ENCODE data around the gene GABRG2. TPM values are rescaled to one million over a fixed set of nuclear protein-coding genes. Genes with fewer than 3 reads are reported as not detected.

The GABRG2 gene
- total and polyA plus RNA-seq, 2 donors (not counting 3 experiments of a cell fraction or from before 2014, with no cell fraction given): not detected

GRCh38 chr5:162193012-162193411 lies 125.4 kb downstream of the GABRG2 start:
- CTCF ChIA-PET: no interaction called here
- POLR2A ChIA-PET: no interaction called here
- H3K9me1 ChIP-seq (replicated peaks; ENCODE audit: control insufficient read depth, extremely low read depth, insufficient read depth, low read length): no peaks in the 10 kb centered on the region
- no TSS peak for BruUV-seq (replicated peaks)
- peaks cover 8% of the 10 kb centered on the region for H3K9me3 ChIP-seq (replicated peaks; ENCODE audit: control insufficient read depth, insufficient read depth, low read length)
- no peaks in the 10 kb centered on the region for H3K36me3 ChIP-seq (ENCODE audit: control insufficient read depth in 2 of 2, extremely low read depth in 1 of 2, insufficient read depth in 2 of 2, low read length in 2 of 2)
- dilution Hi-C loops (cut with MboI; ENCODE audit: extremely low pct_ligation_motif_present, low sequenced_read_pairs) (no loop called here), intact Hi-C loops (cut with micrococcal nuclease) (no loop called here)
- H3K27ac ChIP-seq (ENCODE audit: insufficient read depth, low read depth, low read length): no peak overlapping the region
- H4K20me1 ChIP-seq (replicated peaks; ENCODE audit: control insufficient read depth, extremely low read depth, insufficient read depth, low read length): no peaks in the 10 kb centered on the region
- DNase-seq (ENCODE audit: low read depth, low spot score): no peak
- no peaks in the 10 kb centered on the region for H3K79me2 ChIP-seq (ENCODE audit: control insufficient read depth, insufficient read depth, low read length)
- no peak overlapping the region for H3K4me2 ChIP-seq (ENCODE audit: insufficient read depth, low read length)
- TF ChIP-seq, protein P1, sequence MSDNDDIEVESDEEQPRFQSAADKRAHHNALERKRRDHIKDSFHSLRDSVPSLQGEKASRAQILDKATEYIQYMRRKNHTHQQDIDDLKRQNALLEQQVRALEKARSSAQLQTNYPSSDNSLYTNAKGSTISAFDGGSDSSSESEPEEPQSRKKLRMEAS (IDR thresholded peaks at IDR 0.05; ENCODE audit: insufficient read depth, insufficient read length): no peak
- TF ChIP-seq EZH2 (IDR thresholded peaks at IDR 0.05; ENCODE audit: borderline replicate concordance, low read depth, low read length, severe bottlenecking): no peak
- TF ChIP-seq POLR2A (IDR thresholded peaks at IDR 0.05; ENCODE audit: low read depth, low read length): no peak
- no peak for TF ChIP-seq POLR2AphosphoS5 (IDR thresholded peaks at IDR 0.05; ENCODE audit: insufficient read depth, low read depth, low read length)
- TF ChIP-seq FOS (IDR thresholded peaks at IDR 0.05; ENCODE audit: borderline replicate concordance, insufficient read depth, low read length): no peak
- TF ChIP-seq, protein P2, sequence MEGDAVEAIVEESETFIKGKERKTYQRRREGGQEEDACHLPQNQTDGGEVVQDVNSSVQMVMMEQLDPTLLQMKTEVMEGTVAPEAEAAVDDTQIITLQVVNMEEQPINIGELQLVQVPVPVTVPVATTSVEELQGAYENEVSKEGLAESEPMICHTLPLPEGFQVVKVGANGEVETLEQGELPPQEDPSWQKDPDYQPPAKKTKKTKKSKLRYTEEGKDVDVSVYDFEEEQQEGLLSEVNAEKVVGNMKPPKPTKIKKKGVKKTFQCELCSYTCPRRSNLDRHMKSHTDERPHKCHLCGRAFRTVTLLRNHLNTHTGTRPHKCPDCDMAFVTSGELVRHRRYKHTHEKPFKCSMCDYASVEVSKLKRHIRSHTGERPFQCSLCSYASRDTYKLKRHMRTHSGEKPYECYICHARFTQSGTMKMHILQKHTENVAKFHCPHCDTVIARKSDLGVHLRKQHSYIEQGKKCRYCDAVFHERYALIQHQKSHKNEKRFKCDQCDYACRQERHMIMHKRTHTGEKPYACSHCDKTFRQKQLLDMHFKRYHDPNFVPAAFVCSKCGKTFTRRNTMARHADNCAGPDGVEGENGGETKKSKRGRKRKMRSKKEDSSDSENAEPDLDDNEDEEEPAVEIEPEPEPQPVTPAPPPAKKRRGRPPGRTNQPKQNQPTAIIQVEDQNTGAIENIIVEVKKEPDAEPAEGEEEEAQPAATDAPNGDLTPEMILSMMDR (IDR thresholded peaks at IDR 0.05; ENCODE audit: extremely low read depth in 1 of 2, insufficient read depth in 1 of 2, low read depth in 1 of 2, low read length in 2 of 2): no peak
- TF ChIP-seq JUN (IDR thresholded peaks at IDR 0.05; ENCODE audit: borderline replicate concordance, insufficient read depth, insufficient read length, low read depth): no peak
- no peak for TF ChIP-seq GATA2 (IDR thresholded peaks at IDR 0.05; ENCODE audit: insufficient read depth, insufficient read length, low read depth, low read length)
- no peak for TF ChIP-seq MYC (IDR thresholded peaks at IDR 0.05; ENCODE audit: low read depth, low read length)
- H2AFZ ChIP-seq (ENCODE audit: low read depth, low read length): no peak overlapping the region
- H3K4me3 ChIP-seq (replicated peaks in 1 of 3; ENCODE audit: insufficient read depth in 1 of 3, low read depth in 1 of 3, low read length in 3 of 3): no peak overlapping the region
- no peaks in the 10 kb centered on the region for H3K27me3 ChIP-seq (ENCODE audit: control insufficient read depth in 2 of 2, insufficient read depth in 2 of 2, low read length in 2 of 2)
- no peak overlapping the region for H3K9ac ChIP-seq (replicated peaks; ENCODE audit: extremely low read depth, insufficient read depth, low read length)
- no peak for FAIRE-seq
- no peaks in the 10 kb centered on the region for H3K4me1 ChIP-seq (ENCODE audit: control insufficient read depth, extremely low read depth, insufficient read depth, low read length)
